Activated naive CD4-positive, alpha-beta T cell treated with anti-CD3 and anti-CD28 coated beads, Interleukin-2, amount 50 U/mL, for 72 hours (primary cell): Measurements from ENCODE around the gene ZNF41. TPM values are rescaled to one million over a fixed set of nuclear protein-coding genes. Genes with fewer than 3 reads are reported as not detected.

Experiments used
- ATAC-seq, 2 donors: fragments of 150-1000 bp; cut with Tn5 transposase; 2 replicates each; pipeline ENCODE4 v1.10.0; 2021; ENCODE audit warnings: mild to moderate bottlenecking in 2 of 2, moderate library complexity in 2 of 2
- DNase-seq, 2 donors: peaks; one replicate each; pipeline ENCODE4 v3.0.0; 2021 to 2022; ENCODE audit warnings: low spot score in 2 of 2
- H3K27ac Mint-ChIP-seq, 2 donors: one replicate each; pipeline ENCODE4 v1.8.0; 2022; ENCODE audit warnings: mild to moderate bottlenecking in 2 of 2, mixed read lengths in 2 of 2
- H3K36me3 Mint-ChIP-seq, 2 donors: one replicate each; pipeline ENCODE4 v1.8.0; 2022; ENCODE audit warnings: mixed read lengths in 2 of 2
- H3K9me3 Mint-ChIP-seq, 2 donors: one replicate each; pipeline ENCODE4 v1.8.0; 2022; ENCODE audit warnings: mixed read lengths in 2 of 2
- total RNA-seq, 2 donors: library from RNA; stranded (reverse); gene quantifications; one replicate each; pipeline ENCODE4 v1.2.3, GENCODE V29; 2022

ZNF41 gene
- total RNA-seq, 2 donors from 2014 or later: 5.8 to 10.6 TPM

DNA sequence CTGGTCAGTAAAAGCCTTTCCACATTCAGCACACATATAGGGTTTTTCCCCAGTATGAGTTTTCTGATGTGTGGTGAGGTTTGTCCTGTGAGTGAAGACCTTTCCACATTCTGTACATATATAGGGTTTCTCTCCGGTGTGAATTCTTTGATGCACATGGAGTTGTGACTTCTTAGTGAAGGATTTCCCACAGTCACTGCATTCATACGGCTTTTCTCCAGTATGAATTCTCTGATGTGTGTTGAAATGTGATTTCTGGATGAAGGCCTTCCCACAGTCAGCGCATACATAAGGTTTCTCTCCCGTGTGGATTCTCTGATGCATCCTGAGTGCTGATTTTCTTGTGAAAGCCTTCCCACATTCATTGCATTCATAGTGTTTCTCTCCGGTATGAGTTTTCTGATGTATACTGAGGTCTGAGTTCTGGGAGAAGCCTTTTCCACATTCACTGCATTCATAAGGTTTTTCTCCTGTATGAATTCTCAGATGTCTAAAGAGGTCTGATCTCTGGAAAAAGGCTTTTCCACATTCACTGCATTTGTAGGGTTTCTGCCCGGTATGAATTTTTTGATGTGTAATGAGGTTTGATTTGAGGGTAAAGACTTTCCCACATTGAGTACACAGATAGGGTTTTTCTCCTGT lies 34.7 kb downstream of the ZNF41 start:
- Mint-ChIP-seq H3K36me3 (peaks cover 56 to 75% of the 10 kb centered on the region in 2 donors), H3K27ac (no peak overlapping the region), H3K9me3 (peaks cover 17 to 18% of the 10 kb centered on the region in 2 donors)
- DNase-seq: no peak
- ATAC-seq: no peak

DNA sequence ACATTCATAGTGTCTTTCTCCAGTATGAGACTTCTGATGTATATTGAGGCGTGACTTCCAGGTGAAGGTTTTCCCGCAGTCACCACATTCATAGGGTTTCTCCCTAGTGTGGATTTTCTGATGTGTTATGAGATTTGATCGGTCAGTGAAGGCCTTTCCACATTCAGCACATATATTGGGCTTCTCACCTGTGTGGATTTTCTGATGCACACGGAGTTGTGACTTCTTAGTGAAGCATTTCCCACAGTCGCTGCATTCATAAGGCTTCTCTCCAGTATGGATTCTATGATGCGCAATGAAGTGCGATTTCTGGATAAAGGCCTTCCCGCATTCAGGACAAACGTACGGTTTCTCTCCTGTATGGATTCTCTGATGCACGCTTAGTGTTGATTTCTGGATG lies 35.4 kb downstream of the ZNF41 start:
- no peak for DNase-seq
- H3K9me3 Mint-ChIP-seq: peaks cover 16 to 18% of the 10 kb centered on the region in 2 donors

DNA sequence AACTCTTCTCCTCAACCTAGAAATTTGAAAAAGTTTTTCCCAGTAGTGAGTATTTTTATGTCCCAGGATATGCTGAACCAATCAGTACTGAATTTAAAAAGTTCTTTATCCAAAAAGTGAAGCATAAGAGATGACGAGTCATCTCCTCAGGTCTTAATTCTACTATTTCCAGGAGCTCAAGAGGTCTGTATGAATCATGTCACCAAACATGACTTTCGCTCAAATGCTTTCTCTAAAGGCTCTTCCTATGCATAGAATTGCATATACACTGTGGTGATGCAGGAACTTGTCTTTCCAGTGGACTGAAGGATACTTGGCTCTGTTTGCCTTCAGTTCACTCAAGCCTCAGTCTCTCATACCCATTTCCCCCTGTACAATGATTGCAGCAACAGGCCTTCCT lies 36.1 kb downstream of the ZNF41 start:
- DNase-seq (no peak), ATAC-seq (no peak)
- H3K36me3 Mint-ChIP-seq: peaks cover 45 to 63% of the 10 kb centered on the region in 2 donors
- H3K9me3 Mint-ChIP-seq: peaks cover 16 to 20% of the 10 kb centered on the region in 2 donors
- no peak overlapping the region for H3K27ac Mint-ChIP-seq

More for the DNA sequence above, 35.4 kb downstream of the ZNF41 start:
- H3K27ac Mint-ChIP-seq: no peak overlapping the region
- H3K36me3 Mint-ChIP-seq: peaks cover 51 to 69% of the 10 kb centered on the region in 2 donors
- no peak for ATAC-seq

DNA sequence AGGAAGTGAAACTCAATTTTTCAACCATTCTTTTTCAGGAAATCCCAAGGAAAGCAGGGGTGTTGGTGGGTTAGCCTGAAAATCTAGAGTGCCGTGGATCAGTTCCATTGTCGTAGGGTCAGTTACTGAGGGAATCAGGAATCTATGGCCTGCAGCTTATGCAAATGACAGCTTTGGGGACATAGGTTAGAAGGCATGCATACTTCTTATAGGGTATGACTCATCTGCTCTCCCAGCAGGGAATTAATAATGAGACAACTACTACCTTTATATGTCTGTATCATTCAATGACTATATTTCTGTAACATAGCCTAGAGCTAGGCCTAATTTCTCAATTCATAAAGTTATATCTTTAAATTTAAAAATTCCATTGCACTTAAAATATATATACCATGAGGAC lies 36.6 kb downstream of the ZNF41 start:
- no peak for ATAC-seq
- H3K9me3 Mint-ChIP-seq: peaks cover 16 to 22% of the 10 kb centered on the region in 2 donors
- DNase-seq: no peak
- peaks cover 41 to 59% of the 10 kb centered on the region in 2 donors for H3K36me3 Mint-ChIP-seq
- no peak overlapping the region for H3K27ac Mint-ChIP-seq

DNA sequence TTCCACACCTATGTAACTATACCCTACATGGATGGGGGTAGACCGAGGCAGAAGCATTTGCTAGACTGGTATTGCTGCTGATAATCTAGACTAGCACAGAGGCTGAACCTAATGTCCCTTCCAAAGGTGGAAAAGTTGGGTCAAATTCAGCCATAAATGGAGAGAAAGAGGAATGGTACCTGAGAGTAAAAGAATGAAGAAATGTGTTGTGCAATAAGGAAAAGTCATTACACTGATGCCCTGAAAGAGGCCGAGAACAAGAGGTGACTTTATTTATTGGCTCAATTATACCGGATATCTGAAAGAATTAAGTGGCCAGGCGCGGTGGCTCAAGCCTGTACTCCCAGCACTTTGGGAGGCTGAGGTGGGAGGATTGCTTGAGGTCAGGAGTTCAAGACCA lies 52.1 kb downstream of the ZNF41 start:
- ATAC-seq (no peak), DNase-seq (no peak)
- Mint-ChIP-seq H3K36me3 (no peaks in the 10 kb centered on the region), H3K9me3 (no peaks in the 10 kb centered on the region), H3K27ac (no peak overlapping the region)

DNA sequence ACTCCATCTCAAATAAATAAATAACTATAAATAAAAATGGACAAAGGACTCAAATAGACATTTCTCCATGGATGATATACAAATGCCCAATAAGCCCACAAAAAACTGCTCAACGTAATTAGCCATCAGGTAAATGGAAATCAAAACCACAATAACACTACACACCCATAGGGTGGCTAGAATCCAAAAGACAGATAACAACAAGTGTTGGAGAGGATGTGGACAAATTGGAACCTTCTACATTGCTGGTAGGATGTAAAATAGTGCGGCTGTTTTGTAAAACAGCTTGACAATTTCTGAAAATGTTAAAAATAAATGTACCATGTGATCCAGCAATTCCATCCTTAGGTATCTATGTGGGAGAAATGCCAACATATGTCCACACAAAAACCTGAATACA lies 60.6 kb downstream of the ZNF41 start:
- DNase-seq (no peak), ATAC-seq (no peak)
- H3K9me3 Mint-ChIP-seq: peaks cover 8 to 12% of the 10 kb centered on the region in 2 donors

DNA sequence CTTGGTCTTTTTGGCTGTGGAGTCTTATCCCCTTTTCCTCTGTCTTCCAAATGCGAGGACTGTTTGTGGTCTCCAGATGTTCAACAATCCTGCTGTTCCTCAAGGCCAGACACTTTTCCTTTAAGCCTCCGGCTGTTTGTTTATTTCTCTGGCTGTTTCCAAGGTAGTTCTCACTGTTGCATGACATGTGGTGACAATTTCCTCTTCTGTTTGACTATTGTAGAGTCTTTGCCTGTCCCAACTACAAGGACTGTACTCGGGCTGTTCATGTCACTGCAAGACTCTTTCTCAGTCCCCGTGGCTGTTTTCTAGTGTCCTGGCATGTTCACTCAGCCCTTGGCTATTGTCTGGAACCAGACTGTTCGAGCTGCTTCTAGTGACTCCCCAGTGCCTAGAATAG lies 62.1 kb downstream of the ZNF41 start:
- H3K27ac Mint-ChIP-seq: no peak overlapping the region
- H3K9me3 Mint-ChIP-seq: peaks cover 8 to 12% of the 10 kb centered on the region in 2 donors
- DNase-seq (no peak), ATAC-seq (no peak)
- H3K36me3 Mint-ChIP-seq: peaks cover 7 to 15% of the 10 kb centered on the region in 2 donors

More for the DNA sequence above, 60.6 kb downstream of the ZNF41 start:
- H3K27ac Mint-ChIP-seq: no peak overlapping the region
- peaks cover 7 to 15% of the 10 kb centered on the region in 2 donors for H3K36me3 Mint-ChIP-seq

DNA sequence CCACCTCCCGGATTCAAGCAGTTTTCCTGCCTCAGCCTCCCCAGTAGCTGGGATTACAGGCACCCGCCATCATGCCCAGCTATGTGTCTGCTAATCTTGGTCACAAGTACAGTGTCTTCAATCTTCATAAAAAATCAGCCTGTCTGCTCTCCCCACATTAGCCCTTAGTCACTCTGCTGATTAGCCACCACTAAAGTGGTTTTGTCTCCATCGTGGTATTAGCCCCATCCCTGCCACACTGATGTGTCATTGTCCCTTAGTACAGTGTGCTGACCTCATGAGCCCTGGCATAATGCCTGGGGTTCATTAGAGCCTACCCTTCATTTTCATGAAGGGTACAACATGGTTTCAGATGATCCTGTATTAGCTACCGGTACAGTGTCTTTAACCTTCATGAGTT lies 62.8 kb downstream of the ZNF41 start:
- H3K9me3 Mint-ChIP-seq: peaks cover 8 to 12% of the 10 kb centered on the region in 2 donors
- no peak for ATAC-seq

DNA sequence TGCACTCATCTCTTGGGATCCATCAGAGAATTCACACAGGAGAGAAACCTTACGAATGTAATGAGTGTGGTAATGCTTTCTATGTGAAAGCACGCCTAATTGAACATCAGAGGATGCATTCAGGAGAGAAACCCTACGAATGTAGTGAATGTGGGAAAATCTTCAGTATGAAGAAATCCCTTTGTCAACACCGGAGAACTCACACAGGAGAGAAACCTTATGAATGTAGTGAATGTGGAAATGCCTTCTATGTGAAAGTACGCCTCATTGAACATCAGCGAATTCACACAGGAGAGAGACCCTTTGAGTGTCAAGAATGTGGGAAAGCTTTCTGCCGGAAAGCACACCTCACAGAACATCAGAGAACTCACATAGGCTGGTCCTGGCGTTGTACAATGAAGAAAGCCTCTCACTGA lies 69.8 kb downstream of the ZNF41 start:
- no peak for ATAC-seq
- peaks cover 36 to 39% of the 10 kb centered on the region in 2 donors for H3K36me3 Mint-ChIP-seq
- H3K27ac Mint-ChIP-seq: no peak overlapping the region
- peaks cover 4 to 15% of the 10 kb centered on the region in 2 donors for H3K9me3 Mint-ChIP-seq
- DNase-seq: no peak

More for the DNA sequence above, 62.8 kb downstream of the ZNF41 start:
- no peak for DNase-seq
- Mint-ChIP-seq H3K27ac (peak overlapping the region in 1 of 2 donors; percentile 88), H3K36me3 (peaks cover 7 to 15% of the 10 kb centered on the region in 2 donors)

Other genes with a start within 250 kb of the ZNF41 start
- gene ZNF157, start 112.6 kb downstream of the ZNF41 start, total RNA-seq: 1 to 10 TPM; 1.0 to 2.6 TPM
- gene ARAF, start 78.0 kb upstream of the ZNF41 start, total RNA-seq: 10 to 100 TPM; 75.5 to 83.9 TPM
- gene TIMP1, start 99.2 kb upstream of the ZNF41 start, total RNA-seq: 10 to 100 TPM; 26.1 to 32.7 TPM
- 1 to 10 TPM in 1 of 2 donors, under 1 TPM in 1; 0.47 to 3.0 TPM for gene SYN1, start 136.6 kb upstream of the ZNF41 start, total RNA-seq
- 10 to 100 TPM in 1 of 2 donors, 1 to 10 TPM in 1; 5.1 to 11.1 TPM for gene CFP, start 146.7 kb upstream of the ZNF41 start, total RNA-seq
- gene ELK1, start 167.3 kb upstream of the ZNF41 start, total RNA-seq: 100 to 1,000 TPM in 1 of 2 donors, 10 to 100 TPM in 1; 95.1 to 136 TPM
- gene UXT, start 176.0 kb upstream of the ZNF41 start, total RNA-seq: 100 to 1,000 TPM; 162 to 210 TPM